Transverse colon (tissue), 4 donors: Measurements from ENCODE around the gene PLAGL1.

Source experiments
- EP300 ChIP-seq: sonication (generic); formaldehyde crosslinking; IDR thresholded peaks from one replicate; pipeline ENCODE4 v1.6.1; 2017; ENCODE audit warnings: antibody characterized with exemption, low read depth
- POLR2A ChIP-seq: fragments of 450-650 bp; IDR thresholded peaks from one replicate; pipeline ENCODE4 v1.6.1; 2016; ENCODE audit warnings: antibody characterized with exemption, mild to moderate bottlenecking, moderate library complexity
- POLR2AphosphoS5 ChIP-seq, 3 donors: sonication (generic); formaldehyde crosslinking; IDR thresholded peaks; one replicate each; pipeline ENCODE4 v1.6.1; 2016; ENCODE audit warnings: antibody characterized with exemption in 3 of 3
- TF ChIP-seq, protein P1 (sequence below), 5 experiments: fragments of 200-600 bp in 3 of 5; fragments of 450-650 bp in 2 of 5; sonication (generic) in 3 of 5; IDR thresholded peaks; 1 replicate in 2 of 5; 2 replicates in 3 of 5; pipeline ENCODE4 v1.5.1; 2016 to 2017; ENCODE audit warnings: antibody characterized with exemption in 5 of 5, inconsistent platforms in 3 of 5, mild to moderate bottlenecking in 2 of 5, moderate library complexity in 1 of 5

DNA sequence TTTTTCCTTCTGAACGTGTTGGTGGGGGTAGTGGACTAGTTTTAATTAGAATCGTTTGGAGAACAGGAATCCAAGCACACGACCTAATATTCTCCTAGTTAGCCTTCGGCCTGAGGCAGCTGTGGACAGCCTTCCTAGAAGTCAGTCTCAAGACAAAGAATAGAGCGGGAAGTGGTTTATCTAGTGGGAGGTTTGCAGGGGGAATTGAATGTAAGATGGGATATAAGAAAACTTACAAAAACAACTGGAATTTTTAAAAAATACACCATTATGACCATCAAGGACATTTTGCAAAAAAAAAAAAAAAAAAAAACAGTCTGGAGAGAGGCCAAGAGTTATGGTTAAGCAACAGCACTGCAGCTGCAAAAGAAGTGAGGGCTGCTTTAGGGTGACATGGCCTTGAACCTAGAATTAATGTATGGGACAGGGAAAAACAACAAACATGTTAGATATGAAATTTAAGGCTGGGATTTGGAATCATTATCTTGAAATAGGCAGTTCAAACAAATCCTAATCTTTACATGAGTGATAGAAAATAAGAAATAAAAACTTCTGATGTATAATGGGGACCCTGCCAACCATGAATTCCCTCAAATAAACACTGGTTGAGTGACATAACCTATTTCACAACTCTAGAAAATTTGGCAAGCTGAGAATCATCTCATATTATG lies 40.2 kb downstream of the PLAGL1 start:
- TF ChIP-seq, protein P1, sequence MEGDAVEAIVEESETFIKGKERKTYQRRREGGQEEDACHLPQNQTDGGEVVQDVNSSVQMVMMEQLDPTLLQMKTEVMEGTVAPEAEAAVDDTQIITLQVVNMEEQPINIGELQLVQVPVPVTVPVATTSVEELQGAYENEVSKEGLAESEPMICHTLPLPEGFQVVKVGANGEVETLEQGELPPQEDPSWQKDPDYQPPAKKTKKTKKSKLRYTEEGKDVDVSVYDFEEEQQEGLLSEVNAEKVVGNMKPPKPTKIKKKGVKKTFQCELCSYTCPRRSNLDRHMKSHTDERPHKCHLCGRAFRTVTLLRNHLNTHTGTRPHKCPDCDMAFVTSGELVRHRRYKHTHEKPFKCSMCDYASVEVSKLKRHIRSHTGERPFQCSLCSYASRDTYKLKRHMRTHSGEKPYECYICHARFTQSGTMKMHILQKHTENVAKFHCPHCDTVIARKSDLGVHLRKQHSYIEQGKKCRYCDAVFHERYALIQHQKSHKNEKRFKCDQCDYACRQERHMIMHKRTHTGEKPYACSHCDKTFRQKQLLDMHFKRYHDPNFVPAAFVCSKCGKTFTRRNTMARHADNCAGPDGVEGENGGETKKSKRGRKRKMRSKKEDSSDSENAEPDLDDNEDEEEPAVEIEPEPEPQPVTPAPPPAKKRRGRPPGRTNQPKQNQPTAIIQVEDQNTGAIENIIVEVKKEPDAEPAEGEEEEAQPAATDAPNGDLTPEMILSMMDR (IDR thresholded peaks at IDR 0.05), result no peak
- TF ChIP-seq POLR2AphosphoS5 (IDR thresholded peaks at IDR 0.05) (no peak), POLR2A (no peak), EP300 (no peak)
